Activated gamma-delta T cell treated with anti-CD3 and anti-CD28 coated beads, Interleukin-2, amount 50 U/mL, for 16 hours (primary cell): ENCODE results near the gene TBC1D22A.
"Not testable (repeated sequence)": the region's sequence is repeated elsewhere in the genome, so short reads cannot be mapped to it uniquely, and the experiment has no call there.

Experiments used
- DNase-seq: peaks from one replicate; pipeline ENCODE4 v3.0.0-alpha.2; 2020; ENCODE audit warnings: low read depth

TBC1D22A gene

GRCh38 chr22:47169801-47170140 lies 407.3 kb downstream of the TBC1D22A start:
- DNase-seq: no peak

DNA sequence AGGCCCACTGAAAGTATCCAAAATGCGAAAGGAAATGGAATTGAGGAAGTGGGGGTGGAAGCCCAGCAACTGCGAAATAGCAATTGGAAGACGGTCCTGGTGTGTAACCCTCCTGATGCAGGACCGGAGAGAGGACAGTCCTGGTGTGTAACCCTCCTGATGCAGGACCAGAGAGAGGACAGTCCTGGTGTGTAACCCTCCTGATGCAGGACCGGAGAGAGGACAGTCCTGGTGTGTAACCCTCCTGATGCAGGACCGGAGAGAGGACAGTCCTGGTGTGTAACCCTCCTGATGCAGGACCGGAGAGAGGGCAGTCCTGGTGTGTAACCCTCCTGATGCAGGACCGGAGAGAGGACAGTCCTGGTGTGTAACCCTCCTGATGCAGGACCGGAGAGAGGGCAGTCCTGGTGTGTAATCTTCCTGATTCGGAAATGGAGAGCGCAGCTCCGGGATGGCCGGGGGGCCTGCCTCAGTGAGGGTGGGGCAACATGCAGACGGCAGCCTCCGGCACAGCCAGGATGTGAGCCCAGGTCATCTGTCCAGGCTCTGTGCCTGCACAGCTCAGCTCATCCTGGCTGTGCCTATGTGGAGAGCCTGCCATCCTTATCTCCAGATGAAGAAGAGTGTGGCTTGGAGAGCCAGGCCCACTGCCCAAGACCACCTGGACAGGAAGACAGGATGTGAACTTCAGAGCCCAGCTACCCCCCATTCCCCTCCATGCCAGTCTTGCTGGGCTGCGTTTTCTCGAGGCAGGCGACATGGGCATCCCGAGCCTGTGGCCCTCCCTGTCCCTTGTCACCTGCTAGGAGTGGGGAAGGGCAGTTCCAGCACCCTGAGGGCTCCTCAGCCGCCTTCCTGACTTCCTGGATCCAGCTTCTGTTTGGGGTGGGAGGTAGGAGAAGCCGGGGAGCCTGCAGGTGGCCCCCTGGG lies 408.3 kb downstream of the TBC1D22A start:
- not testable (repeated sequence) for DNase-seq

GRCh38 chr22:47171441-47172221 lies 409.2 kb downstream of the TBC1D22A start:
- no peak for DNase-seq

DNA sequence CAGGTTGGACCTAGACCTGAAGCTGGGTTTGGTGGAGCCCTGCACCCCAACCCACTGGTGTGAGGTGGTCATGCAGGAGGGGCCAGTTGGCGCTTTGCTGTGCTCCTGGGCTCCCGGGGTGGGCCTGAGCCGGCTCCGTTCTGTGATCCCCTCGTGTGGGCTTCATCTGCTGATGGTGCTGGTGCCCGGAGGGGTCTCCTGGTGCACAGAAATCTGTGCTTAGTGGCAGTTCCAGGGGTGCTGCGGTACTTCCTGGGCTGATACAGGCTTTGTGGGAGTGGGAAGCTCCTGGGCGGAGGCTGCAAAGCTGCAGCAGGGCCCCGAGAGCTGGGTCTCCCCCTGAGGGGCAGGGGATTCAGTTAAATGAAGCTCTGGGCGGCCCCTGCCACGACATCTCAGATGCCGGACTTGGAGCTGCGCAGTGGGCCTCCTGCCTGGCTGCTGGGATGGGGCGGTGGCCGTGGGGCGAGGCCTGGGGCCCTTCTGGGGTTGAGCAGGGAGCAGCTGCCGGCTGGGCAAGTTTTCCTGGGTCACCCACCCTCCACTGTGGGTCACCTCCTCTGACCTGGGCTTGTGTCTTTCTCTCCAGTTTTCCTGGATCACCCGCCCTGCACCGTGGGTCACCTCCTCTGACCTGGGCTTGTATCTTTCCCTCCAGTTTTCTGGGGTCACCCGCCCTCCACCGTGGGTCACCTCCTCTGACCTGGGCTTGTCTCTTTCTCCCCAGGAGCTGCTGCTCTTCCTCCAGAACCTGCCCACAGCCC lies 410.5 kb downstream of the TBC1D22A start:
- DNase-seq: no peak

GRCh38 chr22:47173535-47174021 lies 411.1 kb downstream of the TBC1D22A start:
- DNase-seq: no peak

DNA sequence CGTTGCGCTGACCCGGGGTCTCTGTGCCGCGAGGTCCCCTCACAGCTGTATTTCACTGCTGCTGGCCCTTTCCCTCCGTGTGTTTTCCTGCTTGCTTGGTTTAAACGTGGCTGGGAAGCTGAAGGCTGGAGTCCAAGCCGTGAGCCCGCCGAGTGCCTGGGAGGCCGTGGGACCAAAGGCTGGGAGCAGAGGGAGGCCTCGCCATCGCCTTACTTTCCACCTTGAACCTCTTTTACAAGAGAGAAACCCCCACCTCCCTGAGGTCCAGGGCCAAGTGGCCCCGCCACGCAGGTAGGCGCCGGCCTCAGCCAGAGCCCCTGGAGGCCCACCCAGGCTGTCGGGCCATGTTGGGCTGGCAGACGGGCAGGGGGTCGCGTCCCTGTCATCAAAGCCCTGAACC lies 411.6 kb downstream of the TBC1D22A start:
- no peak for DNase-seq

DNA sequence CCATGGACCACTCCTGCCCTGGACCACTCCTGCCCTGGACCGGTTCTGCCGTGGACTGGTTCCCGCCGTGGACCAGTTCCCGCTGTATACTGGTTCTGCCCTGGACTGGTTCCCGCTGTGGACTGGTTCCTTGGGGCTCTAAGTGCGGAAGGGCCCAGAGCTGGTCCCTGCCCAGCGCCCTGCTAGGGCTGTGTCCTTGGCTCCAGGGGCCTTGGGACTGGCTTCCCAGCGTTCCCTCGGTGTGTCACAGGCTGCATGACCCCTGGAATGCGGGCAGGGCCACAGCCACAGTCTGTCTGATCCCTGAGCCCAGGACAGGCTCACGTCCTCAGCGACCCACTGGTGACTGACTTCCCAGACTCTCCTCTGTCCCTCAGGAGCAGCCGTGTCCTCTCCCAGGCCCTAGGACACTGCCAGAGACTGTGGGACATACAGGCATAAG lies 412.2 kb downstream of the TBC1D22A start:
- DNase-seq: no peak

DNA sequence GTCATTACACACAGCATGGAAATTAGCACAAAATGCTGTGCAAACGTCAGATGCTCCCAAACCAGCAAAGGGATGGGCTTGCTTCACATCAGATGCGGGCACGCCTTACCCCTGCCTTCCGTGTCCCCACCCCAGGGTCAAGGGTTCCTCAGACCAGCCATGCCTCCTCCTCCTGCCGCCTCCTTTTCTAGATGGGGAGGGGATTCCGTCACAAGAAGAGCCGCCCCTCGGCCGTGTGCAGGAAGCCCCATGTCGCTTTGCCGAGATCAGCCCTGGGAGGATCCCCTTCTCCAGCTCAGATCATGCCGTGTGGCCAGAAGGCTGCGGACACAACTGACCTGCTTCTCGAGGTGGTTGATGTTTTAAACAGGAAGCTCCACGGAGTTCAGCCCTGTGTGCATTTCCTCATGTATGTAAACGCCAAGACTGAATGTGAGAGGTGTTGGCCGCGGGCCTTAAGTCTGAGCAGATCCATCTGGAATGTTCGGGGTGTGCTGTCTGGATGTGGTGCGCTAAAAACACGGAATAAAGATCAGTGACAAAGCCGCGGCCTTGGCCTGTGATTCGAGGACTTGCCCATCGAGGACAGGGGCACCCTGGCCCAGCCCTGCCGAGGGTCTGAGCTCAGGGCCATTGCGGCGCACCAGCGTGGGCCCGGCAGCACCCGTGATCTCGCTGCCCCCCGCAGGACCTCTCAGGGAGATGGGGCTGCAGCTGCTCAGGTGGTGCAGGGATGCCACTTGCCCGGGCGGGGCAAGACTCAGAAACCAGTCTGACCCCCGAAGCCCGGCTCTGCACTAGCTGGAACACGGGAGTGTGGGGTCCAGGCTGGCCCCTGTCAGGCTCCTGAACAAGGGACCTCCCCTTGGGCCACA lies 412.9 kb downstream of the TBC1D22A start:
- DNase-seq: no peak

GRCh38 chr22:47176026-47176389 lies 413.6 kb downstream of the TBC1D22A start:
- DNase-seq: no peak

DNA sequence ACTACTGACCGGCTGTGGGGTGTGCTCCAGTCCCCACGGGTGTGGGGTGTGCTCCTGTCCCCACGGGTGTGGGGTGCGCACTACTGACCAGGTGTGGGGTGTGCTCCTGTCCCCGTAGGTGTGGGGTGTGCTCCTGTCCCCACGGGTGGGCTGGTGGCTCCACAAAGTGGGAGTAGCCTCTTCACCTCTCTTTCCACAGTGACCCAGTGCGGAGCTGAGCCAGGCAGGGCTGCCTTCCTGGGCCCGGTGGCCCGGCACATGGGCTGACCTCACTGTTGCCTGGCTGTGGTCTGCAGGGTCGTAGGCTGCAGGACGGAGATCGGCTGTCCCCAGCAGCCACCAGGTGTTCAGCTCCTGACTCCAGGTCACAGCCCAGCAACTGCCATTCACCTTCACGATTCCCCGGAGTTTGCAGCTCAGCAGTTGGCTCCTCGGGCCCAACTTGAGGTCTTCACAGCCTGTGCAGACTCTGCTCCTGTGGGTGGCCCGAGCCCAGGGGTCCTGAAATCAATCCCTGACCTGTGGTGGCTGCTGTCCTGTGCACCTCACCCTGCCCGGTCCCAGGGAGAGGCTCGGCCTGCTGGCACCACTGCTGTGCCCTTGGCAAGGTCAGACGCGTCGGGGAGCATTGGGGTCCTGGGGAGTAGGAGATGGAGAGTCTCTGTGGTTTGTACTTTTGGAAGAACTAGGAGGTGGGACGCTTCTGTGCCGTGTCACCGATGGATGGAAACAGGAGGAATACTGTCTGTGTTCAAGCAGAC lies 414.3 kb downstream of the TBC1D22A start:
- DNase-seq: no peak

GRCh38 chr22:47177334-47177815 lies 414.9 kb downstream of the TBC1D22A start:
- DNase-seq: no peak

DNA sequence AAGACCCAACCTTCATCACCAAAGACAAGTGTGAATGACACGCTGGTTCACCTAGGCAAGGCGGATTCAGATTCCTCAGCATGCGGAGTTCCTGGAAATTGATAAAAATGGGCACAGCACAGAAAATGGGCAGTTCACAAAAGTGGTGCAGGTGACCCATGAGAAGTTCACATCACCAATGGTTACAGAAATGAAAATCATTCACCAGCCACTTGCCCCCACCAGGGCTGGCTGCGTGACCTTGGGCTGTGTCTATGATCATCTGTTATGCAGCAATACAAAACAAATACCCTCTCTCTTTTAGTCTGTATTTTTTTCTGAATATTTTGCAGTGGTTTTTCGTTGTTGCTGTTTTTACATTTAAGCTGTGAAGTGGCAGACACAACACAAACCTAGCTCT lies 415.9 kb downstream of the TBC1D22A start:
- no peak for DNase-seq

- no peak for DNase-seq
These were observed 418.3 kb downstream of the TBC1D22A start for GRCh38 chr22:47180796-47181195.

- no peak for DNase-seq
These were observed 424.9 kb downstream of the TBC1D22A start for GRCh38 chr22:47187176-47187957.

DNA sequence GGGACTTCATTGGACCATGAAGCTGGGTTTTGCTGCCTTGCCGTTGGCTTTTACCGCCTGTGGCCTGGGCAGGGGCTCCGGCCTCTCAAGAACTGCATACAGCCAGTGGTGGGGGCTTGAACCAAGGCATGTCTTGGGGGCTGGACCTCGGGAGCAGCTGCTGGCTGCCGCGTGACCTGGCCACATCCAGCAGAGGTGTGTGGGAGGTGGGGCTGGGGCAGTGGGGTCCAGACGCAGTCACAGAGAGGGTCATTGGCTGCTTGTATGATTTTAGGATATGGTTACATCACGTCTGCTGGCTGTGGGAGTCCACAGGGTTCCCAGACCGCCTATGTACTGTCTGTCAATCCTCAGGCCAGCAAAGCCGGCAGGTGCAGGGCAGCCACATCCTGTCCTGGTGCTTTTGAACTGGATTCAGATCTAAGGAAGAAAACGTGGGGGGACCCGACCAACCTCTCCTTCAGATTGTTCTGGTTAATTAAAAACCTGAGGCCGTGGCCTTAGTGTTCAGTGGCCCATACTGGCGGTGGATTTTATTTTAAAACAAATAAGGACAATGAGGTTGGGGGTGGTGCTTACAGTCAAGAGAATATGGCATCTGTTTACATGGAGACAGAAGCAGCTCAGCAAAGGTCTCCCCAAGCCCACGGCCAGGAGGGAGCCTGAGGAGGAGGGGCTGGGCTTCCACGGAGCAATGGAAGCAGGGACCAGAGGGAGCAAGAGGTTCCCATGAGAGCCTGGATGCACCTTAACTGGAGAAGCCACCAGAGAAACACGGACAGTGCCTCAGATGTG lies 426.0 kb downstream of the TBC1D22A start:
- DNase-seq: no peak

DNA sequence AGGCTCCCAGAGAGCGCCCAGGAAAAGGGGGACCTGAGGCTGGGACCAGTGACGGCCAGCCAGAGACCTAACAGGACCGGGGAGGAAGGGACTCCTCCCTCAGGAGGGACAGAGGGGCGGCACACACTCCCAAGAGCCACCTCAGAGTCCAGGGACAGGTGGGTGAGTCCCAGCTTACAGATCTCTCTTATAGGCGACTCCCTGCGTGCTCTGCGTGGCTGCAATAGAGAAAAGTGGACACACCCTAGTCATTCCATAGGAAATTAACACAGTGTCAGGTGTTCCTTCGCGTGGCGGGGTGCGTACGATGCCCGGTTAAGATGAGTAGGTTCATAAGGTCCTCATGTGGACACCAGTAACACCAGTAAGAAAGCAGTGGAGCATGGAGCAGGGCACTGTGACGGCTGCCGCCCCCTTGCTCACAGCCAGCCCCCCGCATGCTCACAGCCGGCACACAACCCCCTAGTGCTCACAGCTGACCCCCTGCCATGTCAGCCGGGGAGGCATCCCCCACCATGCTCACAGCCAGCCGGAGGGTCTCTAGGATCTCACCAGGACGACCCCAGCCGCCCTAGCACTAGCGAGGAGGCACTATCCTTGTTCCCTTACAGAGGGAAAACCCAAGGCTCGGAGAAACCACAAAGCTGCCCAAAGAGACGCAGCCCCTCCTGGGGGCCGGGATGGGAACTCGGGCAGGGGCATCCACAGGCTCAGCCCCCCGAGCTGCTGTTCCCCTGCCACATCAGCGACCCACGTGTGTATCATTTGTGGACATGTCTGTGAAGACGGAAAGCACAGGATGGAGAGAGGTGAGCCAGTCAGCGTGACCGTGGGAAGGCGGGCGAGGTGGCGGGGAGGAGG lies 426.8 kb downstream of the TBC1D22A start:
- no peak for DNase-seq

GRCh38 chr22:47190276-47190956 lies 428.0 kb downstream of the TBC1D22A start:
- no peak for DNase-seq
